ENCODE measurements around the gene LMBRD1.

- TF ChIP-seq CTCF (conservative IDR thresholded peaks at IDR 0.05; ENCODE audit: low read depth, low read length) (no peak), POLR2A (IDR thresholded peaks at IDR 0.05; ENCODE audit: low read depth, low read length) (no peak), SMC3 (IDR thresholded peaks at IDR 0.05; ENCODE audit: low read depth, low read length) (no peak), CEBPB (IDR thresholded peaks at IDR 0.05; ENCODE audit: low read depth, low read length) (no peak), ELK1 (IDR thresholded peaks at IDR 0.05; ENCODE audit: borderline replicate concordance, low read depth, low read length) (no peak), RAD21 (IDR thresholded peaks at IDR 0.05; ENCODE audit: low read length) (no peak), RFX5 (IDR thresholded peaks at IDR 0.05; ENCODE audit: low read depth, low read length) (no peak), USF2 (IDR thresholded peaks at IDR 0.05; ENCODE audit: low read depth, low read length) (no peak), MAFK (IDR thresholded peaks at IDR 0.05; ENCODE audit: low read depth, low read length) (no peak), RCOR1 (IDR thresholded peaks at IDR 0.05; ENCODE audit: insufficient replicate concordance, low read length) (no peak), MAZ (IDR thresholded peaks at IDR 0.05; ENCODE audit: borderline replicate concordance, low read depth, low read length) (no peak), CHD1 (IDR thresholded peaks at IDR 0.05; ENCODE audit: low read depth, low read length) (no peak), NFE2L2 (IDR thresholded peaks at IDR 0.05; ENCODE audit: low read depth, low read length) (no peak), BHLHE40 (IDR thresholded peaks at IDR 0.05; ENCODE audit: low read depth, low read length) (no peak)
Measured at GRCh38 chr6:69771158-69771906, 25.5 kb downstream of the LMBRD1 start.
